Lower leg skin (tissue), 4 donors: ENCODE data around the gene MRGPRG. TPM values are rescaled to one million over a fixed set of nuclear protein-coding genes. Genes with fewer than 3 reads are reported as not detected.

ENCODE experiments used
- DNase-seq, 2 donors: peaks; one replicate each; pipeline ENCODE4 v3.0.0-alpha.2; 2019; ENCODE audit warnings: low spot score in 2 of 2
- H3K4me3 ChIP-seq: fragments of 200-600 bp; sonication (generic); 2 replicates; pipeline ENCODE4 v1.5.1; 2017; ENCODE audit warnings: mild to moderate bottlenecking, low read depth; ENCODE audit not compliant: poor library complexity, severe bottlenecking
- CTCF ChIP-seq, 3 donors: fragments of 450-650 bp; IDR thresholded peaks; one replicate each; pipeline ENCODE4 v1.5.1; 2016; ENCODE audit warnings: antibody characterized with exemption in 3 of 3, mild to moderate bottlenecking in 3 of 3, moderate library complexity in 2 of 3
- POLR2A ChIP-seq, 2 donors: fragments of 450-650 bp; IDR thresholded peaks; one replicate each; pipeline ENCODE4 v1.6.1; 2016 to 2017; ENCODE audit warnings: antibody characterized with exemption in 2 of 2, mild to moderate bottlenecking in 1 of 2, moderate library complexity in 1 of 2
- WGBS, 2 donors: methylation state at CpG; one replicate each; pipeline ENCODE4 v1.1.5; 2018; 5-methylcytosine and 5-hydroxymethylcytosine counted together
- intact Hi-C: fragments of 100-400 bp; cut with DNase I; formaldehyde crosslinking; loops from one replicate; pipeline ENCODE4 v1.15.0; 2023; ENCODE audit warnings: low total_unique reads
- total RNA-seq, 4 donors: library from RNA; depleted of rRNA; stranded (reverse); fragments of >200 nt; gene quantifications; one replicate each; pipeline ENCODE4 v1.1.0, GENCODE V29; 2016

MRGPRG gene
- total RNA-seq, 4 donors from 2014 or later: not detected

DNA sequence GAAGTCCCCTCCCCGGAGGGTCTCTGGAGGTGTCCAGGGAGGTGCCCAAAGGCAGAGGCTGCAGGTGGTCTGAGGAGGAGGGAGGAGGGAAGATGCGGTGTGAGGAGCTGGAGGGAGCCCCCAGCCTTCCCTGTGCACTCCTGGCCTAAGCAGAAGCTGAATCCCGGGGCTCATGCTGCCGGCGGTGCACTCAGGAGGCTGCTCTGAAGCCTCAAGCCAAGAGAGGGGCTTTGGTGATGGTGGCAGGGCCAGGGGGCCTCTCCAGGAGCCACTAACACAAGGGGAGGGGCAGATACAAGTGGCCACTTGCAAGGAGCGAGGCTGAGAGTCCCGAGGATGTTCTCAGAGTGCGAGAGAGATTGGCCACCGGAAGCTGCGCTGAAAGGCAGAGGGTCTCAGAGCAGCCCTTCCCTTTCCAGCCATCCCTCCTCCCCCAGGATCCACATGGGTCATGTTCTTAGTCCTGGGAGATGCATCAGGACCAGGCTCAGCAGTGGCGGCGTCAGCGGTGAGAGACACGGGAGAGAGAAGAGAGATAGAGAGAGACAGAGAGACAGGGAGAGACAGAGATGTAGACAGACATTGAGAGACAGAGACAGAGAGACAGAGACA, 774 bp upstream of the MRGPRG start:
- WGBS, 2 donors: 62 to 66% methylated on average over 12 to 14 of the region's 14 CpGs
- H3K4me3 ChIP-seq: no peak overlapping the region
- intact Hi-C loops: loop anchor here (5.0 to 10.0 kb wide), 2 partner anchors 115 to 182 kb away; no protein-coding TSS in a partner anchor
- no peak for TF ChIP-seq CTCF (IDR thresholded peaks at IDR 0.05)
- TF ChIP-seq POLR2A (IDR thresholded peaks at IDR 0.05): no peak
- DNase-seq: peak in 1 of 2 donors; percentile 83

GRCh38 chr11:3217818-3218482, 663 bp downstream of the MRGPRG start:
- intact Hi-C loops: loop anchor here (5.0 to 10.0 kb wide), 2 partner anchors 113 to 181 kb away; no protein-coding TSS in a partner anchor
- 86 to 89% methylated on average over 39 to 44 of the region's 49 CpGs for WGBS, 2 donors
- H3K4me3 ChIP-seq: no peak overlapping the region
- DNase-seq: peak in 1 of 2 donors; percentile 78
- TF ChIP-seq POLR2A (IDR thresholded peaks at IDR 0.05) (no peak), CTCF (IDR thresholded peaks at IDR 0.05) (no peak)

GRCh38 chr11:3216027-3216525, 2.5 kb downstream of the MRGPRG start:
- WGBS, 2 donors: 67 to 71% methylated on average over 11 of the region's 11 CpGs
- TF ChIP-seq POLR2A (IDR thresholded peaks at IDR 0.05) (no peak), CTCF (IDR thresholded peaks at IDR 0.05) (no peak)
- H3K4me3 ChIP-seq: no peak overlapping the region
- DNase-seq: no peak
- intact Hi-C loops: loop anchor here (5.0 to 10.0 kb wide), 2 partner anchors 111 to 179 kb away; no protein-coding TSS in a partner anchor

GRCh38 chr11:3215346-3216026, 3.1 kb downstream of the MRGPRG start:
- TF ChIP-seq POLR2A (IDR thresholded peaks at IDR 0.05) (no peak), CTCF (IDR thresholded peaks at IDR 0.05) (no peak)
- no peak overlapping the region for H3K4me3 ChIP-seq
- 74 to 76% methylated on average over 15 of the region's 17 CpGs for WGBS, 2 donors
- intact Hi-C loops: loop anchor here (5.0 to 10.0 kb wide), 2 partner anchors 111 to 178 kb away; no protein-coding TSS in a partner anchor
- DNase-seq: no peak

GRCh38 chr11:3214420-3214699, 4.3 kb downstream of the MRGPRG start:
- no peak overlapping the region for H3K4me3 ChIP-seq
- WGBS, 2 donors: 79 to 90% methylated on average over 4 of the region's 4 CpGs
- no peak for DNase-seq
- no peak for TF ChIP-seq POLR2A (IDR thresholded peaks at IDR 0.05)
- no peak for TF ChIP-seq CTCF (IDR thresholded peaks at IDR 0.05)
- intact Hi-C loops: loop anchor here (10.0 kb wide), 1 partner anchor 110 kb away; no protein-coding TSS in a partner anchor
